Erythroblast (primary cell): ENCODE results near the gene SLC12A9.

ENCODE experiments used
- DNase-seq, 2 experiments: peaks; one replicate each; lab custom pipeline; 2025; lab: John Stamatoyannopoulos, UW
- GATA1 ChIP-seq: IDR thresholded peaks from 2 replicates; pipeline ENCODE4 v1.6.1; 2011; ENCODE audit warnings: low read depth, mild to moderate bottlenecking, control low read depth, low read length, moderate library complexity
- POLR2A ChIP-seq: IDR thresholded peaks from 2 replicates; pipeline ENCODE4 v1.6.1; 2011; ENCODE audit warnings: mild to moderate bottlenecking, low read length

The SLC12A9 gene

GRCh38 chr7:100888291-100888987 lies 35.9 kb downstream of the SLC12A9 start:
- DNase-seq = no peak
- TF ChIP-seq GATA1 (no peak), POLR2A (no peak)

DNA sequence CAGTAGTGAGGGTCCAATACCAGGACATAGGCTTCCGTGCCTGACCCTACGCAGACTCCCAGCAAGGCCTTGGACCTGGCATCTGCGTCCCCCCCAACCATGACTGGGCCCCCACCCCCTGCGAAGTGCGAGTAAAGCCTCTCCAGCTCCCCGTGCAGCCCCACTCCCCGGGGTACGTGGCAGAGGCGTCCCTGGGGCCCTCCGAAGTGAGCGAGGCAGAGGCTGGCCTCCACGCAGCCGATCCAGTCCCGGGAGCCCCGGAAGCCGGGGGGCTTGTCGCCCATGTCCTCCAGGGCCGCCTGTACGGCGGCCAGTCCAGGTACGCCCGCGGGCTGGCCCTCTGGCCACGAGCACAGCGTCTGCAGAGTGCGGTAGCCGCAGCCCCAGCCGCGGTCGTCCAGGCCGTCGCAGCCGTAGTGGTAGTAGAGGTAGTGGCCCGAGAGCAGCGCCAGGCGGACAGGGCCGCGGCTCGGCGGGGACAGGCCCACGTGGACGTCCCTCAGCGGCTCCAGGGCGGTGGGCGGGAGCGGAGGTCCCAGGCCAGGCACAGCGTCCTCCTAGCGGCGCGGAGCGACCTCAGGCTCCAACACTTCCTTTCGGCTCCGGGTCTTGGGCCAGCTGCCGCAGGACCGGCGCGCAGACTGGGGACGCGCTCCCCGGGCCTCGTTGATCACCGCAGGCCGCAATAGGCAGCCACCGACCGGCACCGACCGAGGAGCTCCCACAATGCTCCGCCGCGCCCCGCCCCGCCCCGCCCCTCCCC lies 36.7 kb downstream of the SLC12A9 start, which contains the start of gene UFSP1:
TSS of gene UFSP1 (minus strand) at position 728 of the 763 bp plus-strand sequence. CDS start at position 284, 444 bp downstream.
- TF ChIP-seq GATA1 = no peak
- TF ChIP-seq POLR2A = peak; percentile 75
- DNase-seq = no peak

GRCh38 chr7:100890653-100891567 lies 38.4 kb downstream of the SLC12A9 start:
- TF ChIP-seq POLR2A = peak; percentile 32
- TF ChIP-seq GATA1 = no peak
- peak in 1 of 2 experiments; percentile 54 for DNase-seq

DNA sequence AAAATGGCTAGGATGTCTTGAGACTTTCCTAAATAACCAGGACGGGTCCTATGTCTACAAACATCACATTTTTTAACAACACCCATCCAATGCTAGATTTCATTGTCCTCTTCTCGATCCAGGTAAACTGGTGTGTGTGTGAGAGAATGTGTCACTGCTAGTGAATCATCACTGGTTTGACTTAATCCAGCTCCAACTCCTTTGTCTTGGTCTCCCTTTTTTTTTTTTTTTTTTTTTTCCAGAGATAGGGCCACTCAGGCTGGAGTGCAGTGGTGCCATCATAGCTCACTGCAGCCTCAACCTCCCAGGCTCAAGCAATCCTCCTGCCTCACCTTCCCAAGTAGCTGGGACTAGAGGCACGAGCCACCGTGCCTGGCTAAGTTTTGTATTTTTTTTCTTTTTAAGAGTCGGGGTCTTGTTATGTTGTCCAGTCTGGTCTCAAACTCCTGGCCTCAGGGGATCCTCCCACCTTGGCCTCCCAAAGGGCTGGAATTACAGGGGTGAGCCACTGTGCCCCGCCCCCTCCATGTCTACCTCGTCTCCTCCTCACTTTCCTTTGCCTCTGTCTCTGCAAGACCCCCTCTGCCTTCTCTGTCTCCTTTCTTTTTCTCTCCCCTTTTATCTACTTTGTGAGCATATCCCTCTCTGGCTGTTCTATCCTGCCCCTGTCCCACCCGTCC lies 39.2 kb downstream of the SLC12A9 start:
- DNase-seq = no peak
- TF ChIP-seq GATA1 (no peak), POLR2A (no peak)

DNA sequence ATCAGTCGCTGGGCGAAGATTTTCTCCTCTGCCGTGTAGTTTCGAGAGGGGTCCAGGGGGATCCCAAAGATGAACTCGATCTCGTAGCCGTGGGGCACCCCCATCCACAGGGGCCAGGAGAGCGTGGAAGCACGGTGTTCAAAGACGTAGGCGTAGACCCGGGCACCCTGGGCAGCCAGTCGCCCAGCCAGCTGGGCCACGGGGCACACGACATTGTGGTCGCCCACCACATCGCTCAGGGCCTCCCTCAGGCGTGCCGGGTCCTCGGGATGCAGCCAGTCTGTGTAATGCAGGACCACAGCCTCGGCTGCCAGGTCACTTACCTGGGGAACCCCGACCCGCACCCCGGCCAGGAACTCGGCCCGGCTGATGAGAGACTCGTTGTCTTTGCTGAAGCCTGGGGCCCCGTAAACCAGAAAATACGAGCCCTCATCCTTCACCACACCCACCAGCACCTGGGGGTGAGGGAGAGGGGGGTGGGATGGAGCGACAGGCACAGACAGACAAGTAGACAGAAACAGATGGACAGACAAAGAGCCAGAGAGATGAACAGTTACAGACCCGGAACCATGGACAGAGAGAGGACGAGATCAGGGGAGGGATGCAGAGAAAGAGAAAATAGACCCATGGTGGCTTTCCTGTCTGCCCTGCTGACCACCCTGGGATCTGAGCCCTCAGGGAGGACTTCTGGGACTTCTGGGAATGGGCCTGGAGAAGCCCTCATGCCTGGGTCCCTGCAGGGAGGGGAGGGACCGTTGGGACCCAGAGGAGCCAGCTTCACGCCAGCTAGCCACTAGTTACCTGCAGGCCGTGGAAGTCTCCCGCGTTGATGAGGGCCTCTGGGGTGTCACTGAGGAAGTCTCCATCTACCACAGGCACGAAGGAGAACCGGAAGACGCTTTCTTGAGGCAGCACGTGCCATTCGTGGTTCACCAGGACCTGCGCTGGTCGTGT lies 40.1 kb downstream of the SLC12A9 start:
- no peak for DNase-seq
- TF ChIP-seq POLR2A (no peak), GATA1 (no peak)

DNA sequence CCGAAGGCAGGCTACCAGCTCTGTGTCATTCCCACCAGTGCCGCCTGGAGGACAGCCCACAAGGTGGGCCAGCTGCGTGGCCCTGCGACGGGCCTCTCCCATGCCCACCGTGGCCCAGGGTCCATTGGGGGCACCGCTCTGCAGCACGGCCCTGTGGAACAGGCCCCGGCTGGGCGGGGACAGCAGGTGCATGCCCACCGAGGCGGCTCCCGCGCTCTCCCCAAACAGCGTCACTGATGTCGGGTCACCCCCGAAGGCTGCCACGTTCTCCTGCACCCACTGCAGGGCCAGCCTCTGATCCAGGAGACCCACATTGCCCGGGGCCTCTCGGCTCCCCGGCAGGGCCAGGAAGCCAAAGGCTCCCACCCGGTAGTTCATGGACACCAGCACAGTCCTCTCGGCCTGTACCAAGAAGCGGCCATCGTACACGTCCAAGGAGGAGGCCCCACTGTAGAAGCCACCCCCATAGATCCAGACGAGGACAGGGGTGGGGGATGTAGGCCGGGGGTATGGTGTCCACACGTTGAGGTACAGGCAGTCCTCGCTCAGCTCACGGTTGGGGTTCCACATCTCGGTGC lies 40.9 kb downstream of the SLC12A9 start:
- TF ChIP-seq POLR2A (no peak), GATA1 (no peak)
- no peak for DNase-seq

- peak; percentile 93 to 95 for DNase-seq
- TF ChIP-seq GATA1 (no peak), POLR2A (peak; percentile 93)
Observed at GRCh38 chr7:100893910-100894721, 41.6 kb downstream of the SLC12A9 start.

DNA sequence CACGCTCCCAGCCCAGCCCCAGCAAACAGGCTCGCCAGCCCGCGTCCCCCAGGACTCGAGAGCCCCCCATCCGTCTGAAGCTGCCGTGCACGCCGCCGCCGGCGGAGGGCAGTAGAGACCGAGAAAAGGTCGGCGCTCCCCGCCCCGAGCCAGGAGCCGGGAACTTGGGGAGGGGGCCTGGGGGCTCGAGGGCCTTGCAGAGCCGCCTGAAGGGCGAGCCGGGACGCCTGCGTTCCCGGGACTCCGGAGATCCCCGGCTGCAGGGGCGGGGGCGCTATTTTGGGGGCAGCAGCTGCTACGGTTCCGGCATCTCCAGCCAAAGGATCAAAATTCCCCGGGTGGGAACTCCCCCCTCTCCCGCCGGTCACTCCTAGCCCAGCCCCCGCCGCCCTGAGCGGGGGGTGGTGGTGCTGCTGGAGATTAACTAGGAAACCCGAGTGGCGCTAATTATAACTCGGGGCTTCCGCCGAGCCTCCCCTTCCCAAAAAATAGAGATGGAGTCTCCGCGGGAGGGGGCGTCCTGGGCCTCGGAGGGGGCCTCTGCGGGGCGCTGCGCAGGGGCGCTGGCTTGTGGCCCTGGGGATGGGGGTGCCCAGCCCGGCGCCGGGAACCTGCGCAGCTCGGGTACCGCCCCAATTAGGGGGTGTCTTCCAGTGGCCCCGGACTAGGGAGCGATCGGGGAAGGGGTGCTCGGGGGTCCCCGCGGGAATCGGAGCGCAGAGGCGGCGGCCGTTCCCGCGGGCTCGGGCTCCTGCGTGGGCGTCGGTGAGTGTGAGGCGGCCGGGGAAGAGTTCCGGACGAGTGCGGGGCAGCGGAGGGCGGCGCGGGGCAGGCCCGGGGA lies 42.6 kb downstream of the SLC12A9 start:
- TF ChIP-seq GATA1 (no peak), POLR2A (peak; percentile 8)
- peak; percentile 70 to 81 for DNase-seq

- TF ChIP-seq POLR2A = no peak
- no peak for TF ChIP-seq GATA1
Observed at GRCh38 chr7:100895701-100895955, 43.1 kb downstream of the SLC12A9 start, which contains the start of gene ACHE. Gene ACHE (minus strand): TSS chr7:100895888. CDS start chr7:100894232, 1,656 bp downstream.

More at GRCh38 chr7:100895701-100895955, 43.1 kb downstream of the SLC12A9 start, which contains the start of gene ACHE:
- DNase-seq = no peak
